HL-60/S4 treated with retinoic acid at 250 ng/mL for 4 days and 3 days (cell line): ENCODE measurements around the gene BCCIP.

ENCODE experiments used
- in situ Hi-C: fragments of 300-500 bp; cut with MboI; formaldehyde crosslinking; loops from 2 replicates; pipeline ENCODE4 v1.7.0; 2022; ENCODE audit warnings: low sequenced_read_pairs

The BCCIP gene

GRCh38 chr10:125883211-125883610, 59.9 kb downstream of the BCCIP start:
- in situ Hi-C loops, result no loop called here
